ENCODE results near the gene CLN3. TPM values are rescaled to one million over a fixed set of nuclear protein-coding genes. Genes with fewer than 3 reads are reported as not detected.

CLN3 gene
- polyA plus RNA-seq, 3 donors: 37.0 to 113 (median 50.2) TPM

- Mint-ChIP-seq H3K4me1 (peaks cover 63% of the 10 kb centered on the region), H3K27ac (peak overlapping the region; percentile 99 to 100 (median 100)), H3K9me3 (peaks cover 0 to under 1% (median 0%) of the 10 kb centered on the region in 7 donors), H3K36me3 (peaks cover 31 to 42% of the 10 kb centered on the region in 2 donors), H3K27me3 (ENCODE audit: low read depth in 3 of 3) (peaks cover 0 to 1% (median 0%) of the 10 kb centered on the region in 3 donors), H3K4me3 (peak overlapping the region; percentile 88 to 95)
- Histone ChIP-seq H3K9ac (ENCODE audit: insufficient read depth, low read length, poor library complexity, severe bottlenecking) (peak overlapping the region; percentile 92), H3K4me2 (replicated peaks; ENCODE audit: extremely low read depth, low read length, poor library complexity, severe bottlenecking) (peak overlapping the region; percentile 100), H3K27ac (ENCODE audit: low read depth in 1 of 2, low read length in 2 of 2) (peak overlapping the region; percentile 99), H3K27me3 (ENCODE audit: control insufficient read depth in 2 of 2, insufficient read depth in 2 of 2, low read length in 2 of 2) (no peaks in the 10 kb centered on the region), H3K4me3 (replicated peaks in 1 of 3; ENCODE audit: low read depth in 2 of 3, low read length in 3 of 3) (peak overlapping the region; percentile 73 to 100 (median 99)), H3K79me2 (ENCODE audit: insufficient read depth, low read length) (peaks cover 81% of the 10 kb centered on the region), H3K4me1 (ENCODE audit: control insufficient read depth in 1 of 2, insufficient read depth in 2 of 2, low read length in 2 of 2) (peaks cover 57 to 67% of the 10 kb centered on the region in 2 donors), H3K36me3 (replicated peaks in 1 of 2; ENCODE audit: control insufficient read depth in 1 of 2, insufficient read depth in 2 of 2, low read length in 2 of 2) (peaks cover 28 to 35% of the 10 kb centered on the region in 2 donors), H2AFZ (ENCODE audit: insufficient read depth, low read depth, low read length, poor library complexity, severe bottlenecking) (peak overlapping the region; percentile 88), H4K20me1 (ENCODE audit: insufficient read depth, low read length) (peaks cover 35% of the 10 kb centered on the region), H3K9me3 (replicated peaks in 1 of 2; ENCODE audit: control insufficient read depth in 1 of 2, insufficient read depth in 1 of 2, low read length in 2 of 2) (no peaks in the 10 kb centered on the region)
- DNase-seq: no peak
- WGBS (ENCODE audit: insufficient coverage): no CpG with 5 or more reads among the region's 4 CpGs
- intact Hi-C loops (cut with micrococcal nuclease): loop anchor here in 1 of 2 donors (5.0 kb wide), 1 partner anchor 60 kb away; the partner anchor contains the start of gene SGF29
- no peak for TF ChIP-seq CTCF (IDR thresholded peaks at IDR 0.05)
These were observed 637 bp upstream of the CLN3 start for GRCh38 chr16:28492511-28492910.

- intact Hi-C loops (cut with micrococcal nuclease): loop anchor here in 1 of 2 donors (5.0 kb wide), 1 partner anchor 61 kb away; the partner anchor contains the start of gene SGF29
- DNase-seq: peak; percentile 50 to 68 (median 58)
- Mint-ChIP-seq H3K27ac (peak overlapping the region; percentile 99 to 100 (median 100)), H3K9me3 (no peaks in the 10 kb centered on the region), H3K36me3 (peaks cover 31 to 42% of the 10 kb centered on the region in 2 donors), H3K4me1 (peaks cover 52% of the 10 kb centered on the region), H3K4me3 (peak overlapping the region; percentile 88 to 95), H3K27me3 (ENCODE audit: low read depth in 3 of 3) (peaks cover 0 to 1% (median 0%) of the 10 kb centered on the region in 3 donors)
- Histone ChIP-seq H3K36me3 (replicated peaks in 1 of 2; ENCODE audit: control insufficient read depth in 1 of 2, insufficient read depth in 2 of 2, low read length in 2 of 2) (peaks cover 27 to 35% of the 10 kb centered on the region in 2 donors), H3K4me1 (ENCODE audit: control insufficient read depth in 1 of 2, insufficient read depth in 2 of 2, low read length in 2 of 2) (peaks cover 46 to 56% of the 10 kb centered on the region in 2 donors), H3K4me3 (replicated peaks in 1 of 3; ENCODE audit: low read depth in 2 of 3, low read length in 3 of 3) (peak overlapping the region; percentile 73 to 100 (median 99)), H3K27me3 (ENCODE audit: control insufficient read depth in 2 of 2, insufficient read depth in 2 of 2, low read length in 2 of 2) (no peaks in the 10 kb centered on the region), H3K4me2 (replicated peaks; ENCODE audit: extremely low read depth, low read length, poor library complexity, severe bottlenecking) (peak overlapping the region; percentile 100), H4K20me1 (ENCODE audit: insufficient read depth, low read length) (peaks cover 32% of the 10 kb centered on the region), H3K79me2 (ENCODE audit: insufficient read depth, low read length) (peaks cover 78% of the 10 kb centered on the region), H3K9me3 (replicated peaks in 1 of 2; ENCODE audit: control insufficient read depth in 1 of 2, insufficient read depth in 1 of 2, low read length in 2 of 2) (no peaks in the 10 kb centered on the region), H3K27ac (ENCODE audit: low read depth in 1 of 2, low read length in 2 of 2) (peak overlapping the region; percentile 99), H2AFZ (ENCODE audit: insufficient read depth, low read depth, low read length, poor library complexity, severe bottlenecking) (peak overlapping the region; percentile 88), H3K9ac (ENCODE audit: insufficient read depth, low read length, poor library complexity, severe bottlenecking) (peak overlapping the region; percentile 92)
- 0% methylated on average over 33 of the region's 42 CpGs for WGBS (ENCODE audit: insufficient coverage)
- no peak for TF ChIP-seq CTCF (IDR thresholded peaks at IDR 0.05)
These were observed 474 bp downstream of the CLN3 start for GRCh38 chr16:28491230-28491969.
